CD14-positive monocyte (primary cell): ENCODE measurements around the gene ZRANB3. TPM values are rescaled to one million over a fixed set of nuclear protein-coding genes. Genes with fewer than 3 reads are reported as not detected.

ENCODE experiments used
- DNase-seq, 3 donors: peaks; one replicate each; pipeline ENCODE4 v3.0.0-alpha.2; 2011 to 2022
- H2AFZ ChIP-seq: 2 replicates; pipeline ENCODE4 v1.6.0; 2012; ENCODE audit warnings: mild to moderate bottlenecking, low read depth, low read length, inconsistent platforms; ENCODE audit not compliant: insufficient read depth, poor library complexity, severe bottlenecking
- H3K27ac ChIP-seq, 2 donors: 1 replicate in 1 of 2; 2 replicates in 1 of 2; pipeline ENCODE4 v1.5.1; 2012 to 2013; ENCODE audit warnings: low read length in 2 of 2, control low read depth in 1 of 2, inconsistent platforms in 1 of 2, low read depth in 1 of 2, mild to moderate bottlenecking in 1 of 2
- H3K27me3 ChIP-seq, 2 donors: one replicate each; pipeline versions ENCODE4 v1.6.0 to v1.6.1; 2011 to 2013; ENCODE audit warnings: low read length in 2 of 2; ENCODE audit not compliant: control insufficient read depth in 2 of 2, insufficient read depth in 2 of 2
- H3K36me3 ChIP-seq, 2 donors: replicated peaks in 1 of 2; 1 replicate in 1 of 2; 2 replicates in 1 of 2; pipeline versions ENCODE4 v1.5.1 to v1.6.1; 2012 to 2013; ENCODE audit warnings: low read length in 2 of 2, control low read depth in 1 of 2, inconsistent platforms in 1 of 2, mild to moderate bottlenecking in 1 of 2; ENCODE audit not compliant: insufficient read depth in 2 of 2, control insufficient read depth in 1 of 2
- H3K4me1 ChIP-seq, 2 donors: 1 replicate in 1 of 2; 2 replicates in 1 of 2; pipeline versions ENCODE4 v1.5.1 to v1.6.1; 2012 to 2013; ENCODE audit warnings: low read length in 2 of 2, control low read depth in 1 of 2, inconsistent platforms in 1 of 2, mild to moderate bottlenecking in 1 of 2, moderate library complexity in 1 of 2; ENCODE audit not compliant: insufficient read depth in 2 of 2, control insufficient read depth in 1 of 2
- H3K4me2 ChIP-seq: replicated peaks from 2 replicates; pipeline ENCODE3; 2012; ENCODE audit warnings: low read length, moderate library complexity, mild to moderate bottlenecking; ENCODE audit not compliant: poor library complexity, severe bottlenecking; ENCODE audit errors: extremely low read depth
- H3K4me3 ChIP-seq, 3 experiments: fragments of 200-600 bp in 1 of 3; sonication (generic) in 1 of 3; replicated peaks in 1 of 3; 1 replicate in 2 of 3; 2 replicates in 1 of 3; pipeline ENCODE4 v1.5.1; 2011 to 2013; ENCODE audit warnings: low read length in 3 of 3, mild to moderate bottlenecking in 3 of 3, control low read depth in 2 of 3, low read depth in 2 of 3, inconsistent platforms in 1 of 3, moderate library complexity in 1 of 3
- H3K79me2 ChIP-seq: 2 replicates; pipeline ENCODE4 v1.6.0; 2012; ENCODE audit warnings: mild to moderate bottlenecking, control low read depth, inconsistent platforms, low read length, moderate library complexity; ENCODE audit not compliant: insufficient read depth
- H3K9ac ChIP-seq: 2 replicates; pipeline ENCODE4 v1.6.0; 2017; ENCODE audit warnings: low read length, mild to moderate bottlenecking; ENCODE audit not compliant: insufficient read depth, poor library complexity, severe bottlenecking
- H3K9me3 ChIP-seq, 2 donors: replicated peaks in 1 of 2; 1 replicate in 1 of 2; 2 replicates in 1 of 2; pipeline versions ENCODE4 v1.5.1 to v1.6.1; 2012 to 2013; ENCODE audit warnings: low read length in 2 of 2, control low read depth in 1 of 2; ENCODE audit not compliant: control insufficient read depth in 1 of 2, insufficient read depth in 1 of 2
- H4K20me1 ChIP-seq: 2 replicates; pipeline ENCODE4 v1.6.0; 2012; ENCODE audit warnings: mild to moderate bottlenecking, low read length, control low read depth, moderate library complexity; ENCODE audit not compliant: insufficient read depth
- H3K27ac Mint-ChIP-seq, 7 donors: one replicate each; pipeline ENCODE4 v1.8.0; 2020; ENCODE audit warnings: mild to moderate bottlenecking in 7 of 7, mixed read lengths in 7 of 7, moderate library complexity in 6 of 7, inconsistent platforms in 2 of 7
- H3K27me3 Mint-ChIP-seq, 3 donors: one replicate each; pipeline ENCODE4 v1.8.0; 2021 to 2022; ENCODE audit warnings: low read depth in 3 of 3, mild to moderate bottlenecking in 3 of 3, mixed read lengths in 3 of 3, moderate library complexity in 3 of 3, inconsistent platforms in 1 of 3
- H3K36me3 Mint-ChIP-seq, 2 donors: one replicate each; pipeline ENCODE4 v1.8.0; 2020; ENCODE audit warnings: mixed read lengths in 2 of 2, inconsistent platforms in 1 of 2, mild to moderate bottlenecking in 1 of 2
- H3K4me1 Mint-ChIP-seq: one replicate; pipeline ENCODE4 v1.8.0; 2020; ENCODE audit warnings: mild to moderate bottlenecking, mixed read lengths
- H3K4me3 Mint-ChIP-seq, 2 donors: one replicate each; pipeline ENCODE4 v1.8.0; 2020; ENCODE audit warnings: mild to moderate bottlenecking in 2 of 2, mixed read lengths in 2 of 2, moderate library complexity in 1 of 2
- H3K9me3 Mint-ChIP-seq, 7 donors: one replicate each; pipeline ENCODE4 v1.8.0; 2020 to 2022; ENCODE audit warnings: mixed read lengths in 7 of 7, mild to moderate bottlenecking in 6 of 7, moderate library complexity in 6 of 7, inconsistent platforms in 2 of 7
- CTCF ChIP-seq: fragments of 200-600 bp; IDR thresholded peaks from one replicate; pipeline ENCODE4 v1.8.0; 2022; ENCODE audit warnings: antibody characterized with exemption, mild to moderate bottlenecking
- WGBS: methylation state at CpG from one replicate; pipeline ENCODE4 v1.1.5; 2013; ENCODE audit warnings: missing lambda C conversion rate; ENCODE audit not compliant: insufficient coverage; 5-methylcytosine and 5-hydroxymethylcytosine counted together
- intact Hi-C, 2 donors: fragments of 100-400 bp; cut with micrococcal nuclease; formaldehyde crosslinking; loops; one replicate each; pipeline versions ENCODE4 v1.15.0 to v1.15.1; 2023
- polyA plus RNA-seq, 3 donors: library from polyadenylated mRNA; depleted of rRNA in 1 of 3; unstranded in 2 of 3; stranded (reverse) in 1 of 3; fragments of 300-500 nt in 2 of 3; fragments of >200 nt in 1 of 3; fragmentation: Illumina TruSeq in 2 of 3; gene quantifications; 1 replicate in 2 of 3; 2 replicates in 1 of 3; pipeline ENCODE4 v1.2.3, GENCODE V29; 2012 to 2021

Gene ZRANB3
- polyA plus RNA-seq, 3 donors, result 0.47 to 3.5 (median 0.64) TPM

DNA sequence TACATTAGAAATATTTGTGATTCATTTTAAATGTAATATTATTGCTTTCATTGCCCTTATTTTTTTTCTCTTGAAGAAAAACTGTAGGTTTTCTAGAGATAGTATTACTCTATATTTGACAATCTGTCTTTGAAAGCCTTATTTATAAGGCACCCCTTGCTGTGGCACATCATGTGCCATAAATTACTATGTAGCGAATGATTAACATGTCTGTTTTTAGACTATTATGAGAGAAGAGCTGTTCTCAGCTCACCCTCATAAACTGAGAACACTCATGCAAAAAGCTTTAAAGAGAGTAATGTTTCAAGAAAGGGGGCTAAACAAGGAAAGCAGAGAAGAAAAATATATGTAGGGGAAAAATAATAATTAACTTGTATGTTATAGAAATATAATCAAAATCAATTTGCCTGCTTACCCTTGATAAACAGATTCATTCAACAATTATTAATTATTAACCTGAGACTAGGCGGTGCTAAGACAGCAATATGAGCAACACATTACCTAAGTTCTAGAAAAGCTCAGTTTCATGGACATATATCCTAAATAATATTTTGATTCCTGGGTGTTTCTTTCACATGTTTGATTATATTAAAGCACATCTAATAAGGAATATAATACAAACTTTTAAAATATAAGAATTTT, 409.9 kb downstream of the ZRANB3 start:
- Mint-ChIP-seq H3K4me1 (no peaks in the 10 kb centered on the region), H3K9me3 (peaks cover 17 to 25% (median 21%) of the 10 kb centered on the region in 7 donors), H3K27me3 (peaks cover 0 to 11% (median 1%) of the 10 kb centered on the region in 3 donors), H3K36me3 (peaks cover 40 to 55% of the 10 kb centered on the region in 2 donors), H3K4me3 (no peak overlapping the region), H3K27ac (no peak overlapping the region)
- Histone ChIP-seq H3K4me3 (no peak overlapping the region), H3K9me3 (peaks cover 10 to 26% of the 10 kb centered on the region in 2 donors), H4K20me1 (no peaks in the 10 kb centered on the region), H3K27ac (no peak overlapping the region), H3K4me1 (no peaks in the 10 kb centered on the region), H3K9ac (no peak overlapping the region), H3K27me3 (no peaks in the 10 kb centered on the region), H3K4me2 (no peak overlapping the region), H3K79me2 (no peaks in the 10 kb centered on the region), H2AFZ (no peak overlapping the region), H3K36me3 (peaks cover 47 to 71% of the 10 kb centered on the region in 2 donors)
- no peak for TF ChIP-seq CTCF
- DNase-seq, result no peak
- no CpG with 5 or more reads among the region's 2 CpGs for WGBS
- intact Hi-C loops, result no loop called here

GRCh38 chr2:135119582-135119981, 411.4 kb downstream of the ZRANB3 start:
- Histone ChIP-seq H3K36me3 (peaks cover 46 to 70% of the 10 kb centered on the region in 2 donors), H3K9ac (no peak overlapping the region), H3K4me3 (no peak overlapping the region), H3K9me3 (peaks cover 13 to 37% of the 10 kb centered on the region in 2 donors), H3K4me1 (no peaks in the 10 kb centered on the region), H3K27me3 (no peaks in the 10 kb centered on the region), H3K4me2 (no peak overlapping the region), H3K27ac (no peak overlapping the region), H2AFZ (no peak overlapping the region), H4K20me1 (no peaks in the 10 kb centered on the region), H3K79me2 (no peaks in the 10 kb centered on the region)
- Mint-ChIP-seq H3K9me3 (peaks cover 17 to 28% (median 25%) of the 10 kb centered on the region in 7 donors), H3K27me3 (peaks cover 0 to 11% (median 1%) of the 10 kb centered on the region in 3 donors), H3K4me1 (no peaks in the 10 kb centered on the region), H3K27ac (no peak overlapping the region), H3K4me3 (no peak overlapping the region), H3K36me3 (peaks cover 38 to 51% of the 10 kb centered on the region in 2 donors)
- DNase-seq, result no peak
- intact Hi-C loops, result no loop called here
- TF ChIP-seq CTCF, result no peak
